GM21367 (cell line): ENCODE results near the gene LRRC4C.

Experiments used
- ATAC-seq: cut with Tn5 transposase; IDR thresholded peaks from one replicate; pipeline ENCODE4 v1.9.1; 2021; ENCODE audit not compliant: unreplicated experiment

The LRRC4C gene

DNA sequence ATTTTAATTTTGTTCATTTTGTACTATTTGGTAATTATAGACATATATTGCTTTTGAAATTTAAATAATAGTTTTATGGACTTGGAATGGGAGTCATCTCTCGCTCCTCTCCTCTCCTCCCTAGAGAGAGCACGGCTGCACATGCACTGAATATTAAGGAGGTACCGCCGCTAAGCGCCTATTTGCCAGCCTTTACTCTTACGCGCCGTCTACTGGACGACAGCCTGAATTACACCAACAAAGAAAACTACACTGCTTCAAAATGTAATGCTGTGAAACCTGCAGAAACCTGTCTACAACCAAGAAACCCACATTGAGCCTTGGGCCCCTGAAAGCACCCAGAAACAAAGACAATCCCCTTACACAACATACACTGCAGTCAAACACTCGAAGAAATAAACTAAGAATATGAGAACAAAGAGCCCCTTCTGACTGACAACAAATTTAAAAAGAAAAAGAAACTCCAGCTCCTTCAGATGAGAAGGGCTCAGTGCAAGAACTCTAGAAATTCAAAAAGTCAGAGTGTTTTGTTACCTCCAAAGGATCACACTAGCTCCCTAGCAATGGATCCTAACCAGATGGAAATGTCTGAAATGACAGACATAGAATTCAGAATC, 737.2 kb downstream of the LRRC4C start:
- ATAC-seq, result no peak

DNA sequence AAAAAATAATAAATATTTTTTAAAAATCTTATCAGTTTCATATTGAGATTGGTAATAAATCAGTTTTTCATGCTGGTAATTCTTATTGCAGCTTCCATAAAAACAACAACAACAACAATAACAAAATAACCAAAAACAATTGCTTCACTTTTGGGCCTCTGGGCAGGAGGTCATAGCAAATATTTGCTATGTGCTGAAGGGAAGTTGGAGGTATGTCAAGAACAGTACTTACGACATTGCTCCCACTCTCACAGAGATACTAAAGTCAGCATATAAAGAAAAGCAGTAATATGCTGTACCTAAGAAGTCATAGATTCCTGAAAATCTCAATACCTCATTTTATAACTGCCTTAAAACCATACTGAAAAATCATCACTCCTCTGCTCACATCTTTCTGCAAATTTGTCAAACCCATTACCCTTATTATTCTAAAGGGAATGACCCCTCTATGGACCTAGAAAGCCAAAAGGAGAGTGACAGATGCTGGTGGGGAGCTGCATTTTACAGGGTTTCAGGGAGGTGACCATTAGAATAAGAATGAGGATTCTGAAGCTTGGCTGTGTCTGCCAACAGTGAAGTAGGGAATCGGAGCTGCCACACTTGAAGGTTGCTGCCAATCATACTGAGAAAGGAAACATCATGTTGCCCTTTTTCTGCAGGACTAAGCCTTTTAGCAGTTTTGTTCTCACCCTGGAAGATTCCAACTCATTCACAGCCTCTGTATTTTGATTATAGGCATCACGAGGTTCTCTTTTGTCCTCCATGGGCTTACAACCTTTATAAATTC, 742.9 kb downstream of the LRRC4C start:
- ATAC-seq, result no peak

DNA sequence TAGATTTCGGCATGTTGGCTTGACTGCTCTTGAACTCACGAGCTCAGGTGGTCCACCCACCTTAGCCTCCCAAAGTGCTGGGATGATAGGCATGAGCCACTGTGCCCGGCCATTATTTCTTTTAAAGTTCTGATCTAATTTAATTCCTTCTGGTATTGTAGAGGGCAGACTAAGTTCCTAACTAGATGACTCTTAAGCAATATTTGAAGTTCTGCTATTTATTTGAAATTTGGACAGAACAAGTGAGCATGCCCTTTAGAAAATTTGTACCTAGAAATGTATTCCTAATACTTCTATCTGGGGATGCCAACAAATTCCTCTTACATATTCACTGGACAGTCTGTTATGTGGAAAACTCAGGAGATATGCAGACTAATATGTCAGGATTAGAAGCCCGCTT, 746.4 kb downstream of the LRRC4C start:
- no peak for ATAC-seq

DNA sequence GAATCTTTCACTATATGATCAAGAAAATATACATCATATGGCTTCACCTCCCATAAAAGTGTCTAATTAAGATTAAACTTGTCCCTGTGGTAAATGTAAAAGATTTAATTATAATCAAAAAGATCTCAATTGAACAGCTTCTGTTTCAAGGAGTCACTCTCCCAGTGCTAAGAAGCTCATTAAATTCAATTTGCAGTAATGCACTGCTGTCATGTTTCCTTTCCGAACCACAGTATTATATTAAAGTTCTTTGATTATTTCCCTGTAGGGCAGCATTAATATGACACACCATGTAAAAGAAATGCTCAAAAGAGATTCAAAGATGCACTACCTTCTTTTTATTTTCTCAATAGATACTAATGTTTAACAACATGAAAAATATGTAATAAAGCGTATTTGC, 758.4 kb downstream of the LRRC4C start:
- no peak for ATAC-seq

DNA sequence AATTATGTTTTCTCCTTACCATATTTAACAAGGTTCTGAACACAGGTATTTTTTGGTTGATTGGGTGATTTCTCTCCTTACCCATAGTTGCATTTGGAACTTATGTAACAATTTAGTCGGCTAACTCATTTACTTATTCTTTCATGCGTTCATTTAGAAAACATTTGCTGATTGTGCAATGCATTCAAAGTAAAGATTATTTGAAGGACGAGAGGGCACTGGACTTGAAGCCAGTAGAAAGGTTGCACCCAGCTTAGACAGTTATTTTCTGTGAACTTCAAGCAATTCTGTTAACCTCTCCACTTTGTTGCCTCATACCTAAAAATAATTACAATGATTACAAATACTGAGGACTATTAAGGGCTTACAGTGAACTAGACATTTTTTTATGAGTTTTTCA, 769.6 kb downstream of the LRRC4C start:
- ATAC-seq, result no peak

DNA sequence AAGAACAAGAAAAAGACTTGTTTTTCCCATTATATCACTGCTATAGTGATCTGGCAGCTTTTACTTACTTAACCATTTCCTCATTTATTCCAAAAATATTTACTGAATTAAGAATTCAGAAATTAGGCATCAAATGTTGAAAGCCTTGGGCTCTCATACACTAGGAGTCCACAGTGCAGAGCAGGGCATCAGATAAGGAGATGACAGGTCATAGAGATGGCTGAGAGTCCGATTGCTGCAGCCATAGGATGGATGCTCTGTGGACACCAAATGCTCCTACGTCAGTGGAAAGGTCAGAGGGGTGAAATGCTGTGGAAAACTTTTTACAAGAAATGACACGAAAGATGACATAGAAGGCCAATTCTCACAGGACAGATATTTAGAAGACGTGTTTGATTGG, 771.1 kb downstream of the LRRC4C start:
- no peak for ATAC-seq

DNA sequence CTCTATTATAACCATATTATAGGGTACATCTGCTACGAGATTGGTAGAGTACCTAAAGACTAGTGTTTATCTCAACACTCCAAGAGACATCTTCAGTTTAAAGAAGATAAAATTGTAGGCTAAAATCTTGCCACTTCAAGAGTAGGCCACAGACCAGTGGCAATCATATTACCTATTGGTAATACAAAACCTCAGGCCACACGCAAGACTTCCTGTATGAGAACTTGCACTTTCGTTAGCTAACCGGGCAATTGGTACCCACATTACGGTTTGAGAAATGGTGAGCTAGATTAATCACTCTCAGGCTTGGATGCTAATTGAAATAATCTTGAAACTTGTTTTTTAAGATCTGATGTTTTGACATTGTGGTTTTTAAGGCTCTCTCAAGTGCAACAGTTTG, 772.7 kb downstream of the LRRC4C start:
- ATAC-seq, result no peak

DNA sequence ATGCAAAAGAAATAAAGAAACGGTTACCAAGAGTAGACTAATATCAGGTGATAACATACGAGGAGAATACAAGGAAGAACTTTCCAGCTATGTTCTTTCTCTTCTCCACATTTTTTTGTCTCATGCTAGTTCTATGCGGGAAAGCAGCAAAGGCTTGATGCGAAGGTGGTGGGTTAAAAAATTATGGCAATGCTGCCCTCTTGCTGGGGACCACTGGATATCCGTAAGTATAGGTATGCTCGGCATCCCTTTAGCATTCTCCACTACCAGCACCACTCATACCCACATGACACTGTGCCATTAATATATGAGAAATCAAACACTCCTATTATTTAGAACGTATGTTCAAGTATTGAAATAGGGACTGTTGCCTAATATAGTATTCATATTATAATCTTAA, 776.4 kb downstream of the LRRC4C start:
- ATAC-seq, result no peak

DNA sequence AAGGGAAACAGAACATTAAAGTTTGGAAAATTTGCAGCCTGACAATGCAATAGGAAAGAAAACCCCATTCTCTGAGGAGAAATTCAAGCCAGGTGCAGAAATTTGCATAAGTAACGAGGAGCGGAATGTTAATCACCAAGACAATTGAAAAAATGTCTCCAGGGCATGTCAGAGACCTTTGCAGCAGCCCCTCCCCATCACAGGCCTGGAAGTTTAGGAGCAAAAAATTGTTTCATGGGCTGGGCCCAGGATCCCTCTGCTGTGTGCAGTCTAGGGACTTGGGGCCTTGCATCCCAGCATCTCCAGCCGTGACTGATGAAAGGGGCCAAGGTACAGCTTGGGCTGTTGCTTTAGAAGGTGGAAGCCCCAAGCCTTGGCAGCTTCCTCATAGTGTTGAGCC, 780.2 kb downstream of the LRRC4C start:
- ATAC-seq, result no peak

DNA sequence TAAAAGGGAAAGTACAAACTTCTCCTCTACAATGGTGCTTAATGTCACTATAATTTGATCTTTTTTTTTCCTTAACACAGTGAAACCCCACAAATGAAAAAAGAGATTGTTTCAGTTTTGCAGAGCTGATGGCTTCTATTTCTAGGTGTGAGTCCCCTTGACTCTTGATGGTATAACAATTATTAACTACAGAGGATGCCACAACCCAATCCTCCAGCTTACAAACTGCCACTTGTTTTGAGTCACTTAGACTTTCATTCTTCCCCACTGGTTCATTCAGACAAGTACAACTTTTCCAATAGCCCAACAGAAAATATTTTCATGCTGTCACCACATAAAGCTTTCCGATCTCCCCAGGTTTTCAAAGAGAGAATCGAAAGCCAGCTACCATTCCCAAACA, 812.2 kb downstream of the LRRC4C start:
- no peak for ATAC-seq

DNA sequence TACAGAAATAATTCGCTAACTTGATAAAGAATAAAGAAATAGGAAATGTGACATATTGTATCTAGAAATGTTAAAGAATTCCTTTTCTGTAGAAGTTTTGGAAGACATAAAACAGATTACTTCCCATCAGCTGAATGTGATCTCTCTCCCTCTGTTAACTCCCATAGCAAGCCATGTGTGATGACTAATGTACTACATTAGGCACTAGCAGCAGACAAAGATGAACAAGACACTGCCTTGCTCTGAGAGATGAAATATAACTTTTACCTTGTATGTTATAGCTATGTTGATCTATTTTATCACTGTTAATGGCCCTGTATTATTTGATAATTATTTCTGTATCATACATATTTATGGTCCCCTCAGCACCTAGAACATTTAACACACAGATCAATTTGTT, 817.2 kb downstream of the LRRC4C start:
- ATAC-seq, result no peak

DNA sequence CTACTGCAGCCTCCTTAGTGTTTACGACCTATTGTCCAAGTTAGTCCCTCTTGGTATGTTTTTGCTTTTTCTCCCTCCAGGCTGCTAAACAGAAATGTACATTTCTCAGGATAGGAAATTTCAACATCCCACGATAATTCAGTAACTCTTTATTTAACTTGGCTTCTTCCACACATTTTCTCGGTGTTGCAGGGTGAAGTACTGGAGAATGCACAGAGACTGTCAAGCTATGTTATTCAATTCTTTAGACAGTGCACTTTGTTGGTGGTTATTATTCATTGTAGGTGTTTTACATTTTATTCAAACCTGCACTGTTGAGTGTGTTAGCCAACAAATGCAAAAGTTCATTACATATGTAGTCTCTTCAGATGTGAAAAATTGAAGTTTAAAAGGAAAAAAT, 839.8 kb downstream of the LRRC4C start:
- no peak for ATAC-seq

DNA sequence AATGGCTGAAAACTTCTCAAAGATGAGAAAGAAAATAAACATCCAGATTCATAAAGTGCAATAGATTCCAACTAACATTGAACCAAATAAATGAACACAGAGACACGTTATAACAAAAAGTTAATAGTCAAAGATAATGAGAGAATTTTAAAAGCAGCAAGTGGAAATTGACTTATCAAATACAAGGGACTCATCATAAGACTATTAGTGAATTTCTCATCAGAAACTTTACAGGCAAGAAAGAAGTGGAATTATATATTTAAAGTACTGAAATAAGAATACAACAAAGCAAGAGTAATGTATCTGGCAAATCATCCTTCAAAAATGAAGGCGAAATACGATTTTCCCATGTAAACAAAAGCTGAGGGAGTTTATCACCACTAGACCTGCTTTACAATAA, 852.7 kb downstream of the LRRC4C start:
- ATAC-seq, result no peak

DNA sequence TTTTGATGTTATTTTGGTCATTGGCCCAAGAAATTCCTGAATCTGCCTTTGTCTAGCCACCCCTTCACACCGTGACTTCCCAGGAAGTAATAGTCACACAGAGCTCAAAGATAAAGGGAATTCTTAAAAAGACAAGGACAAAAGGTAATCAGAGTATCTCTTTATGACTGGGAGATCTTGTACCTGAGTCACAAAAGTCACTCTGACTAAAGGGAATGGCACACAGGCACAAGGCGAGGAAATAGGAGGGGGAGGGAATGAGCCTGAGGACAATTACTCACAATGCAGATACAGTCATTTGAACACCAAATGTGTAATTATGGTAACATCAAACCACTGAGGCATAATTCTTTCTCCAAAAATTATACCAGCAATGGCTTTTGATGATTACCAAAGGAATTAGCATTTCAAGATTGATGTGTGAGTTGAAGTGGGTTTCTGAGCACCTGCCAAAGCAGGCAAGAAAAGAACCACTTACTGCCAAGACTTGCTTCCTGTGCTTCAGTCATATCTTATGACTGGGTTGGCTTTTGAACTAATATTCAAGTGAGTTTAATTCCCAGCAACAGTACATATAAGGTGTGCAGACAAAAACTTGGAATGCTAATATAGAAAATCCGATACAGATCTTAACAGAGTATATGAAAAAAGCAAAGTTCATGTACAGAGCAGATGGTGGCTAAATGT, 856.4 kb downstream of the LRRC4C start:
- no peak for ATAC-seq

DNA sequence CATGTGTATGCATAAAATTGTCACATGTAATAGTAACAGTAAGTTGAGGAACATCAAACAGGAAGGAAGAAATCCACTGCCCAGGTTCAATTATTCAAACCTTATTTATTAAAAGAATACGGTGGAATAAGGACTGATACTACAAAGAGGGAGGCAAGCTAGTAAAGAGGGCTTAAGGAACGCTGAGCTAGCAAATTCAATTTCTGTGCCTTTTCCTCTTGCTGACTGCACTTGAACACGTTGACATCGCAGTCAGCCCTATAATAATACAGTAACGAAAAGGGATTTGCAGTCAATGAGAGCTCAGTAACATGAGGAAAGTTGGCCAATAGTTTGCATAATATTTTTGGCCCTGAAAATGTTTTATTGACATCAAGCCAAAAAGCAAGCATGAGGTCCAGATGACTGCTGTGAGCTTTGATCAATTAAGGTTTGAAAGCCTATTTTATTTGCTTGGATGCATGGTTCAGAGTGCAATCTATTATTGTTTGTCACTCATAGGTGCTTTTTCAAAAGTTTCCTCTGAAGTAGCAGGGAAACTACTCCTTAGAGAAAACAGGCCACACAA, 861.8 kb downstream of the LRRC4C start:
- ATAC-seq, result no peak

DNA sequence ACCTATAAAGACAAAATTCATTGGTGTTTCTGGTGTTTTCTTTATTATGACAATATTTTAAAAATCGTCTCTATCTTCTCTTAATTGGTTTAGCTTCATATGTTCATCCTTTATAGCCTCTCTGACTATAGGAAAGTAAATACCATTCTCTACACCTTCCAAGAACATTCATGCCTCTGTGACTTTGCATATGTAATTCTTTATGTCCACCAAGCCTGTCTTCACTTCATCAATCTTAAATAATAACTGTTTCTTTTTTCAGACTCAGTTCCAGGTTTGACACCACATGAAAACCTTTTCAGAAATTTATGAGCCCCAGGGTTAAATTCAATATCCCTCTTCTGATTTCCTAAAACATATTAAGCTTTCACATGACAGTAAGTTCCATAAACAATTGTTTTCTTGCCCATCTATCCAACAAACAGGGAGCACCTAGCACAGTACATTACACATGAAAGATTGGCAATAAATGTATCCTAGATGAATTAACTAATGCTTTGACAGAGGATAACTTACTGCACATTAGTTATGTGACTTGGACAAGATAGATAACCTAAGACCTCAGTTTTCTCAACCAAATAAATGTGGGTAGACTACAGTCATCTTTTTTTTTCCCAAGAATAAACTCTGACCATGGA, 886.1 kb downstream of the LRRC4C start:
- ATAC-seq, result no peak

DNA sequence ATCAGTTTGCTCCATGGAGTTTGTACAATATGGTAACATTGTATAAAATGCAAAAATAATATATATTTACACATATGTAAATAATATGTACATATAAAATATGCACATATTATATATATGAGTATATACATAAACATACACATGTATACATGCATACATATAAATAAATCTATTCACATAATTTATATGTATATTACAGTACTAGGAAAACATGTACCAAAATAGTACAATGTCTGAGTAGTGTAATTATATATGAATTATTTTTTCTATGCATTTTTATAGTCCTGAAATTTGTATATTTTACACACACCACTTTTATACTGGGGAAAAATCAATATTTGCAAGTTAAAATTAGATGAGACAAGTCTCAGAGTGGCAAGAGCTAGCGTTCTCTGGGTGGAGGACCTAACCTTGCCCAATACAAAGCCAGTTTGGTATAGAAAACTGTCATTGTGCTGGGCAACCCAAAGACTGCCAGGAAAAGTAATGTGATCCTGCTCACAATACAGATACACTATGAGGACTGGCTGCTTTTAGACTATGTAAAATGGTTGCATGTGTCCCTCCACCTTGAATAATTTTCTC, 889.4 kb downstream of the LRRC4C start:
- no peak for ATAC-seq

DNA sequence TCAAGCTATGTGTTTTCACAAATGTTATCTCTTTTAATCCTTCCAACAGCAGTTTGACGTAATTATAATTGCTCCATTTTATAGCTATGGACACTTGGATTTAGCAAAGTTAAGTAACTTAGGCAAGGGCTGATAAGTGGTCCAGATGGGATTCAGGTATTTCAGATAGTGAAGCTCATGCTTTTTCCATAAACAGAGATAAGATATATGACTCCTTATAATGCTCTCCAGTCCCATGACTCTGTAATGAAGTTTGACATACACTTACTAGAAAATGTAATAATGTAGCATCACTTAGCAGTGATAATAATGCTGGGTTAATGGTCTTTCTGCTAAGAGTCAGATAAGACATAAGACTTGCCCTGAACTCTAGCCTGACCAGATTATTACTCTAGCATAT, 892.1 kb downstream of the LRRC4C start:
- no peak for ATAC-seq

DNA sequence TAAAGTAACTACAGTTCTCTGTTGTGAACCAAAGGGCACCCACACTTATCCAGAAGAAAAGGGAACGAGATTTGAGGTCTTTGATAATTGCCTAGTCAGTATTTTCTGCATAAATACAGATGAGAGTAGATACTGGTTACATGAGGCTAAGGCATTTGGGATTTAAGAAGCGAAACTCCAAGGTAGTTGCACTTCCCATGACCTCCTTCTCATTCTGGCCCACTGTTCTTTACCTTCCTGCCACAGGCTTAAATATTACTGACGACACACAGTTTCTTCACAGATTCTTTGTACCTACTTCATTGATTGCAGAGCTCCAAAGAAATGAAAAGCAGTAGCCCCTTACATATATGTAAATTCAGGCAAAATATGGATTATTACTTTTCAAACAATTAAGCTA, 915.3 kb downstream of the LRRC4C start:
- ATAC-seq, result no peak

DNA sequence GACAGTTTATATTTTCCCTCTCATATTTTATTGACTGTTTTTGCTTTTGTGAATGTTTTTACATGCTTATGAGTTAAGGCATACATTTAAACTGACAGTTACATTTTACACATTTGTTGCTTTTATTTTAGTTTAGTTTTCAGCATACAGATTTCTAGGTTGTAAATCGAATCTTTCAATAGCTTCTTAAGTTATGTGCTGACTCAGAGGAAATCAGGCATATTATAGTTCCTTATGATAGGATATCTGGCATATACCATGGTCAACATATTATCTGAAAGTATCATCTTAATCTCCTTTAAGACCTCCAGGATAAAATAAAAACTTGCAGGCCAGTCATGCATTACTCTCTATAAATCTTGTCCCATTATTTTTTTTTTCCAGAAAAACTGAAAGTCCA, 916.6 kb downstream of the LRRC4C start:
- no peak for ATAC-seq

DNA sequence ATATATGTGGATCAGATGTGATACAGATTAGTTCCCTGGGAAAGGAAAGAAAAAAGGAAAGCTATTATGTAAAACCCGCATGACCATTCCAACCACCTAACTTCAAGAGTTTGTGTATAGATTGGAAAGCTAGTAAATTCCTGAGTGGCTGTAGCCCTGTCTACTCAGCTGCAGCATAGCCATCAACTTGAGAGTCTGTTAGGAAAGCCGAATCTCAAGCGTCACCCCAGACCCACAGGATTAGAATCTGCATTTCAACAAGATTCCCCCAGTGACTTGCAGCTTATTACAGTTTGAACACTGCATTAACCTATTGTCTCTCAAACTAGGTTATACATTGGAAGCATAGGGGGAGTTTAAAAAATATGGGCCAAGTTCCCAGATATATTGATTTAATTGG, 921.7 kb downstream of the LRRC4C start:
- ATAC-seq, result no peak
